DND-41 (cell line): Measurements from ENCODE around the gene RBM34.

Experiments used
- CTCF ChIP-seq: IDR thresholded peaks from 2 replicates; pipeline ENCODE4 v1.5.1; 2012; ENCODE audit warnings: borderline replicate concordance, low read length, moderate library complexity, mild to moderate bottlenecking; ENCODE audit not compliant: poor library complexity, severe bottlenecking; ENCODE audit errors: extremely low read depth
- EZH2 ChIP-seq: IDR thresholded peaks from 3 replicates; pipeline ENCODE4 v1.6.1; 2012; ENCODE audit warnings: borderline replicate concordance, low read depth, mild to moderate bottlenecking, moderate library complexity, low read length, inconsistent platforms; ENCODE audit not compliant: severe bottlenecking

GRCh38 chr1:235149824-235150223 is 11.2 kb downstream of the RBM34 start:
- TF ChIP-seq CTCF (no peak), EZH2 (no peak)
